Gastrocnemius medialis (tissue), 4 donors: Measurements from ENCODE around the gene PLEKHG4B.

Experiments used
- POLR2A ChIP-seq, 2 donors: fragments of 450-650 bp; IDR thresholded peaks; one replicate each; pipeline ENCODE4 v1.6.1; 2017; ENCODE audit warnings: antibody characterized with exemption in 2 of 2, mild to moderate bottlenecking in 2 of 2, moderate library complexity in 2 of 2
- TF ChIP-seq, protein P1 (sequence below), 5 experiments: fragments of 450-650 bp in 3 of 5; fragments of 200-600 bp in 2 of 5; sonication (generic) in 2 of 5; IDR thresholded peaks in 4 of 5; conservative IDR thresholded peaks in 1 of 5; 1 replicate in 4 of 5; 2 replicates in 1 of 5; pipeline ENCODE4 v1.5.1; 2016 to 2019; ENCODE audit warnings: antibody characterized with exemption in 5 of 5, mild to moderate bottlenecking in 3 of 5, moderate library complexity in 3 of 5

DNA sequence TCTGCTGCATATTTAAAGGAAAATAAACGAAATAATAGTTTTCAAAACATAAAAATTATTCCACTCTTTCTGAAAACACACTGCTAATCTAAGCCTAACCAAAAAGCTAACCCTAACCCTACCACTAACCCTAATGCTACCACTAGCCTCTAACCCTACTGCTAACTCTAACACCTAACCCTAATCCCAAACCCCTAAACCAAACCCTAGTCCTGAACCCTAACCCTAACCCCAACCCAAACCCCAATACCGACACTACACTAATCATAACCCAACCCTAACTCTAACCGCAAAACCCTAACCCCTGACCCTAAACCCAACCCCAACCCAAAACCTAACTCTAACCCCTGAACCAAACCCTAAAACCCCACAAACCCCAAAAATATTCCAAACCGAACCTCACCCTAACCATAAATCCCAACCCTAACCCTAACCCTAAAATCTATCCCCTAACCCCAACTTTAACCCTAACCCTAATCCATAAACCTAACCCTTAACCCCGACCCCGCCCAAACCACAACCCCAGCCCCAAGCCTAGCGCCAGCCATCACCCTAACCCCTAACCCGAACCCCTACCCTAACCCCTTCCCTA is 41.9 kb upstream of the PLEKHG4B start:
- TF ChIP-seq, protein P1, sequence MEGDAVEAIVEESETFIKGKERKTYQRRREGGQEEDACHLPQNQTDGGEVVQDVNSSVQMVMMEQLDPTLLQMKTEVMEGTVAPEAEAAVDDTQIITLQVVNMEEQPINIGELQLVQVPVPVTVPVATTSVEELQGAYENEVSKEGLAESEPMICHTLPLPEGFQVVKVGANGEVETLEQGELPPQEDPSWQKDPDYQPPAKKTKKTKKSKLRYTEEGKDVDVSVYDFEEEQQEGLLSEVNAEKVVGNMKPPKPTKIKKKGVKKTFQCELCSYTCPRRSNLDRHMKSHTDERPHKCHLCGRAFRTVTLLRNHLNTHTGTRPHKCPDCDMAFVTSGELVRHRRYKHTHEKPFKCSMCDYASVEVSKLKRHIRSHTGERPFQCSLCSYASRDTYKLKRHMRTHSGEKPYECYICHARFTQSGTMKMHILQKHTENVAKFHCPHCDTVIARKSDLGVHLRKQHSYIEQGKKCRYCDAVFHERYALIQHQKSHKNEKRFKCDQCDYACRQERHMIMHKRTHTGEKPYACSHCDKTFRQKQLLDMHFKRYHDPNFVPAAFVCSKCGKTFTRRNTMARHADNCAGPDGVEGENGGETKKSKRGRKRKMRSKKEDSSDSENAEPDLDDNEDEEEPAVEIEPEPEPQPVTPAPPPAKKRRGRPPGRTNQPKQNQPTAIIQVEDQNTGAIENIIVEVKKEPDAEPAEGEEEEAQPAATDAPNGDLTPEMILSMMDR (IDR thresholded peaks at IDR 0.05 in 4 of 5, conservative IDR thresholded peaks at IDR 0.05 in 1 of 5) = no peak
- TF ChIP-seq POLR2A (IDR thresholded peaks at IDR 0.05) = no peak
